Mammary epithelial cell (primary cell): ENCODE measurements around the gene EFNB2.

Experiments used
- CTCF ChIP-seq, 2 donors: IDR thresholded peaks in 1 of 2; conservative IDR thresholded peaks in 1 of 2; 2 replicates each; pipeline ENCODE4 v1.5.1; 2011 to 2012; ENCODE audit warnings: inconsistent platforms in 2 of 2, low read length in 2 of 2, mild to moderate bottlenecking in 2 of 2, control low read depth in 1 of 2, low read depth in 1 of 2; ENCODE audit not compliant: insufficient read depth in 1 of 2; ENCODE audit errors: extremely low read depth in 1 of 2
- EZH2 ChIP-seq: IDR thresholded peaks from 2 replicates; pipeline ENCODE4 v1.6.1; 2012; ENCODE audit warnings: low read length, inconsistent platforms, borderline replicate concordance

GRCh38 chr13:106573284-106573846, 37.9 kb upstream of the EFNB2 start:
- TF ChIP-seq CTCF (conservative IDR thresholded peaks at IDR 0.05 in 1 of 2, IDR thresholded peaks at IDR 0.05 in 1 of 2; ENCODE audit: extremely low read depth in 1 of 2, insufficient read depth in 1 of 2, low read depth in 1 of 2, low read length in 2 of 2) = no peak
- TF ChIP-seq EZH2 = no peak
